ENCODE data around the gene DLG4. TPM values are rescaled to one million over a fixed set of nuclear protein-coding genes. Genes with fewer than 3 reads are reported as not detected.

The DLG4 gene
- total and polyA plus RNA-seq, 9 donors = 11.0 to 67.7 (median 28.3) TPM

DNA sequence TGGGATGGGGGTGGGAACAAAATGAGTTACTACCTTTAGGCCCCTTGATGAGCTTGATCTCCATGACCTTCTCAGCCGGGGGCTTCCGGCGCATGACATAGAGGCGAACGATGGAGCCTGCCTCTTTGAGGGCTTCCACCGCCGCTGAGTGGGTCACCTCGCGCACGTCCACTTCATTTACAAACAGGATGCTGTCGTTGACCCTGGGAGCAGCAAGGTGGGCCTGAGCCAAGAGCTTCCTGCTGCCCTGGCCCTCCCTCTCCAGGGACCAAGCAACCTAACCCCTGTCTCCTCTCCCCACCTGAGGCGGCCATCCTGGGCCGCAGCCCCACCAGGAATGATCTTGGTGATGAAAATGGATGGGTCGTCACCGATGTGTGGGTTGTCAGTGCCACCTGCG, 16.2 kb downstream of the DLG4 start:
- H3K27ac ChIP-seq = no peak overlapping the region
- H3K4me3 ChIP-seq = no peak overlapping the region
- no peaks in the 10 kb centered on the region for H3K27me3 ChIP-seq
- 82 to 88% (median 85%) methylated on average over 15 to 16 of the region's 16 CpGs for WGBS, 3 donors
- peak in 3 of 5 donors; percentile 49 to 54 (median 52) for DNase-seq
- no peaks in the 10 kb centered on the region for H3K36me3 ChIP-seq
- peaks cover 10% of the 10 kb centered on the region for H3K4me1 ChIP-seq (ENCODE audit: insufficient read depth)
- intact Hi-C loops (cut with DNase I) = no loop called here
- H3K9me3 ChIP-seq = no peaks in the 10 kb centered on the region
- TF ChIP-seq POLR2A (IDR thresholded peaks at IDR 0.05) = no peak
- TF ChIP-seq EP300 (IDR thresholded peaks at IDR 0.05) = no peak
- TF ChIP-seq, protein P1, sequence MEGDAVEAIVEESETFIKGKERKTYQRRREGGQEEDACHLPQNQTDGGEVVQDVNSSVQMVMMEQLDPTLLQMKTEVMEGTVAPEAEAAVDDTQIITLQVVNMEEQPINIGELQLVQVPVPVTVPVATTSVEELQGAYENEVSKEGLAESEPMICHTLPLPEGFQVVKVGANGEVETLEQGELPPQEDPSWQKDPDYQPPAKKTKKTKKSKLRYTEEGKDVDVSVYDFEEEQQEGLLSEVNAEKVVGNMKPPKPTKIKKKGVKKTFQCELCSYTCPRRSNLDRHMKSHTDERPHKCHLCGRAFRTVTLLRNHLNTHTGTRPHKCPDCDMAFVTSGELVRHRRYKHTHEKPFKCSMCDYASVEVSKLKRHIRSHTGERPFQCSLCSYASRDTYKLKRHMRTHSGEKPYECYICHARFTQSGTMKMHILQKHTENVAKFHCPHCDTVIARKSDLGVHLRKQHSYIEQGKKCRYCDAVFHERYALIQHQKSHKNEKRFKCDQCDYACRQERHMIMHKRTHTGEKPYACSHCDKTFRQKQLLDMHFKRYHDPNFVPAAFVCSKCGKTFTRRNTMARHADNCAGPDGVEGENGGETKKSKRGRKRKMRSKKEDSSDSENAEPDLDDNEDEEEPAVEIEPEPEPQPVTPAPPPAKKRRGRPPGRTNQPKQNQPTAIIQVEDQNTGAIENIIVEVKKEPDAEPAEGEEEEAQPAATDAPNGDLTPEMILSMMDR (IDR thresholded peaks at IDR 0.05) = no peak

DNA sequence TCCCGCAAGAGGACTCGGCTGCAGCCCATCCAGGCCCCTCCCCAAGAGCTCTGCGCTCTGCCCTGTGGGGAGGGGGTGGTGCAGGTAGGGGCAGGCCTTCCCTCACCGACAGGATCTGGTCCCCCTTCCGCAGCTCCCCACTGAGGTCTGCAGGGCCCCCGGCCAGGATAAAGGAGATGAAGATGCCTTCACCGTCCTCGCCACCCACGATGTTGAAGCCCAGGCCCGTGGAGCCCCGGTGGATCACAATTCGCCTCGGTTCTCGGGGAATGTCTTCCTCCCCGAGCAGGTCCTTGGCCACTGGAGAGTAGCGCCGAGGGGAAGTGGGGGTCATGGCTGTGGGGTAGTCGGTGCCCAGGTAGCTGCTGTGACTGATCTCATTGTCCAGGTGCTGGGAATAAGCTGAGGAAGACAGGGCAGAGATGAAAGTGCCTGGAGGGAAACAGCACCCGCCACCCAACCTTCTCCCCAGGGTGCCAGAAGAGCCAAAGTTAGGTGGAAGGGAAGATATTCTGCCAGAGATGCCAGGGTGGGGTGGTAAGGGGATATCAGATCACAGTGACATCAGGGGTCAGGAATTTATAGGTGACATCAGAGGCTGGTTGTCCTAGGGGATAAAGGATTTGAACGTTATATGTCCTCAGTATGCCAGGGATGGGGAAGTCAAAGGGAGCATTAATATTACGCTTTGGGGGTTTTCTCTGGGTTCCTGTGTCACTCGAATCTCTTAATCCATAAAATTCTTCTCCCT, 22.8 kb downstream of the DLG4 start:
- no peak overlapping the region for H3K4me3 ChIP-seq
- H3K9me3 ChIP-seq = no peaks in the 10 kb centered on the region
- intact Hi-C loops (cut with DNase I) = no loop called here
- no peak overlapping the region for H3K27ac ChIP-seq
- WGBS, 3 donors = 88 to 91% (median 90%) methylated on average over 22 of the region's 22 CpGs
- H3K36me3 ChIP-seq = no peaks in the 10 kb centered on the region
- H3K27me3 ChIP-seq = no peaks in the 10 kb centered on the region
- TF ChIP-seq POLR2A (IDR thresholded peaks at IDR 0.05) (no peak), EP300 (IDR thresholded peaks at IDR 0.05) (no peak)
- TF ChIP-seq, protein P1 (IDR thresholded peaks at IDR 0.05) = no peak
- no peaks in the 10 kb centered on the region for H3K4me1 ChIP-seq (ENCODE audit: insufficient read depth)
- DNase-seq = peak in 1 of 5 donors; percentile 14

DNA sequence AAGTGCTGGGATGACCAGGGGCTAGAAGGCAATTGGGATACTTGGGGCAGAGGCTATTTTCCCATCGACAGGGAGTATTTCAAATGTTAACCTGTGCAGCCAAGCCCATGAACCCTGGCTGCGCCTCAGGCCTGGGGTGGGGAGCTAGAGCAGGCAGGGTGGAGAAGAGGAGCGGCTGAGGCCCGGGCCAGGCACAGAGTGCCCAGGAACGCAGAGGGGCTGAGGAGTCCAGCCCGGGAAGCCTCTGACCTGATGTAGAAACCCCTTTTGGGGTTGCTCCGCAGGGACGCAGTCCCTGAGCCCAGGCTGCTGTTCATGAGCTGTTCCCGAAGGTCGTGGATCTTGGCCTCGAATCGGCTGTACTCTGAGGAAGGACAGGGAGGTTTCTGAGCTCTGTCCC, 23.7 kb downstream of the DLG4 start:
- intact Hi-C loops (cut with DNase I) = no loop called here
- TF ChIP-seq, protein P1 (IDR thresholded peaks at IDR 0.05) = no peak
- no peak for TF ChIP-seq EP300 (IDR thresholded peaks at IDR 0.05)
- Histone ChIP-seq H3K4me3 (no peak overlapping the region), H3K9me3 (no peaks in the 10 kb centered on the region), H3K4me1 (ENCODE audit: insufficient read depth) (no peaks in the 10 kb centered on the region), H3K27me3 (no peaks in the 10 kb centered on the region), H3K36me3 (no peaks in the 10 kb centered on the region), H3K27ac (no peak overlapping the region)
- 90 to 92% (median 91%) methylated on average over 12 of the region's 12 CpGs for WGBS, 3 donors
- peak in 1 of 5 donors; percentile 10 for DNase-seq

DNA sequence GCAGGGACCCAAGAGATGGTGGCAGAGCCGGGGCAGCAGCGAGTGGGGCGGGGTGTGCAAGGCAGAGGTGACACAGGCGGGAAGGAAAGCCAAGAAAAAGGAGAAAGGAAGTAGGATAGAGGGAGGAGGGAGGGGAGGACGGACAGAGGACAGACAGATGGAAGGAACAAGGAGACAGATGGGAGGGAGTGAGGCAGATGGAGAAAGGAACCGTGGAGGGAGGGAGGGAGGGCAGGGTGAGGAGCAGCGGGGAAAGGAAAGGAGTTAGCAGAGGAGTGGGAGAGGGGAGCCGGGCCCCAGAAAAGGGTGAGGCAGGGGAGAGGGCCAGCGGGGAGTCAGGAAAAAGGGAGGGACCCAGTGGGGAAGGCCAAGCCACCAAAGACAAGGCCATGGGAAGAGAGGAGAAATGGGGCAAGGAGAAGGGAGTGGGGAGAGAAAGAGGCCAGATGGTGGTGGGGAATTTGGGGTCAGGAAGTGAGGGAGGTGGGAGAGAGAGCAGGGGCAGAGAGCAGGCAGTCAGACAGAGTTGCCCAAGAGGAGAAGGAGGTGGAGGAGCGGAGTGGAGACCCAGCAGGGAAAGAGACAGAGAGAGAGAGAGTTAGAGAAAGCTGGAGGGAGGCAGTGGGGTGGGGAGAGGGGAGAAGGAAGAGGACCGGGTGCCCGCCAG, 27.2 kb downstream of the DLG4 start:
- no peaks in the 10 kb centered on the region for H3K36me3 ChIP-seq
- intact Hi-C loops (cut with DNase I) = no loop called here
- H3K9me3 ChIP-seq = no peaks in the 10 kb centered on the region
- H3K4me1 ChIP-seq (ENCODE audit: insufficient read depth) = no peaks in the 10 kb centered on the region
- 67 to 72% (median 68%) methylated on average over 12 of the region's 12 CpGs for WGBS, 3 donors
- H3K27me3 ChIP-seq = no peaks in the 10 kb centered on the region
- TF ChIP-seq EP300 (IDR thresholded peaks at IDR 0.05) = no peak
- TF ChIP-seq, protein P1 (IDR thresholded peaks at IDR 0.05) = no peak
- TF ChIP-seq POLR2A (IDR thresholded peaks at IDR 0.05) = no peak
- peak in 1 of 5 donors; percentile 33 for DNase-seq
- H3K27ac ChIP-seq = no peak overlapping the region
- H3K4me3 ChIP-seq = no peak overlapping the region

All from ovary (tissue), 9 donors.